Measurements from ENCODE around the gene HORMAD2. TPM values are rescaled to one million over a fixed set of nuclear protein-coding genes. Genes with fewer than 3 reads are reported as not detected.
"Not testable (repeated sequence)": the region's sequence is repeated elsewhere in the genome, so short reads cannot be mapped to it uniquely, and the experiment has no call there.

The HORMAD2 gene
- total RNA-seq, 1 donor from 2014 or later, result not detected

DNA sequence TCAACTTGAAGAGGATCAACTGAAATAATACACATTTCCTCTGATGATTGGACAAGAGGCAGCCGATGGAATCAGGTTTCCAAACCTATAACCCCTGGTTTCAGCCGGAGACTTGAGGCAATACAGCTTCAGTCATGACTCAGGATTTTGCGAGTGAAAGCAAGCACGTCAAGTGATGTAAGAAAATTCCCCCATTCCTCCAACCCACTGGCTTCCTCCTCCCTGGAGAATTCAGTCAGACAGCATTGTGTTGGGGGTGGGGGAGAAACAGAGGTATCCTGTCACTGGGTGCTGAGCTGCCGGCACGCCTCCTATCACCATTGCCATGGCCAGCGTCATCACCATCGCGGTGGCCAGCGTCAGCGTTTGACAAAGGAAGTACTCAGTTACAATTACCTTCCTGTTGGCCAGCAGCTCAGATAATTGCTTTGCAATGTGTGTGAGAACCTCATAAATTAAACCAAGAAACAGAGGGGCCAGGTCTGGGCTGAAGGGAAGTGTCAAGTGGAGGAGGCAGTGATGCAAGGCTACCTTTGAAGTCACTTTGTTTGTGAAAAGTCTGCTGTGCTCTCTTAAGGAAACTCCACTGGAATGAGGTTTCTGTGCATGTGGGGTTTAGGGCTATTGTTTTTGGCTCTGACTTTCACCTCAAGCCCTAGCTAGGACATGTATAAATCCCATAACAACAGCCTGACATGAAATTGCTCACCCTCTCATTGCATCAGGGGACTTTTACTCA lies 116.0 kb downstream of the HORMAD2 start:
- TF ChIP-seq, protein P1, sequence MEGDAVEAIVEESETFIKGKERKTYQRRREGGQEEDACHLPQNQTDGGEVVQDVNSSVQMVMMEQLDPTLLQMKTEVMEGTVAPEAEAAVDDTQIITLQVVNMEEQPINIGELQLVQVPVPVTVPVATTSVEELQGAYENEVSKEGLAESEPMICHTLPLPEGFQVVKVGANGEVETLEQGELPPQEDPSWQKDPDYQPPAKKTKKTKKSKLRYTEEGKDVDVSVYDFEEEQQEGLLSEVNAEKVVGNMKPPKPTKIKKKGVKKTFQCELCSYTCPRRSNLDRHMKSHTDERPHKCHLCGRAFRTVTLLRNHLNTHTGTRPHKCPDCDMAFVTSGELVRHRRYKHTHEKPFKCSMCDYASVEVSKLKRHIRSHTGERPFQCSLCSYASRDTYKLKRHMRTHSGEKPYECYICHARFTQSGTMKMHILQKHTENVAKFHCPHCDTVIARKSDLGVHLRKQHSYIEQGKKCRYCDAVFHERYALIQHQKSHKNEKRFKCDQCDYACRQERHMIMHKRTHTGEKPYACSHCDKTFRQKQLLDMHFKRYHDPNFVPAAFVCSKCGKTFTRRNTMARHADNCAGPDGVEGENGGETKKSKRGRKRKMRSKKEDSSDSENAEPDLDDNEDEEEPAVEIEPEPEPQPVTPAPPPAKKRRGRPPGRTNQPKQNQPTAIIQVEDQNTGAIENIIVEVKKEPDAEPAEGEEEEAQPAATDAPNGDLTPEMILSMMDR (IDR thresholded peaks at IDR 0.05), result no peak
- peak; percentile 86 for DNase-seq
- peak overlapping the region; percentile 78 for H3K27ac ChIP-seq
- ATAC-seq, result peak; percentile 86
- H3K4me1 ChIP-seq, result peaks cover 33% of the 10 kb centered on the region
- no peaks in the 10 kb centered on the region for H3K27me3 ChIP-seq
- no peaks in the 10 kb centered on the region for H3K36me3 ChIP-seq
- no peak overlapping the region for H3K4me3 ChIP-seq
- no peaks in the 10 kb centered on the region for H3K9me3 ChIP-seq
- intact Hi-C loops (cut with DNase I), result no loop called here

- TF ChIP-seq, protein P1 (IDR thresholded peaks at IDR 0.05), result no peak
- Histone ChIP-seq H3K4me1 (peaks cover 33% of the 10 kb centered on the region), H3K36me3 (no peaks in the 10 kb centered on the region), H3K27me3 (no peaks in the 10 kb centered on the region), H3K4me3 (no peak overlapping the region), H3K9me3 (no peaks in the 10 kb centered on the region), H3K27ac (peak overlapping the region; percentile 78)
- intact Hi-C loops (cut with DNase I), result no loop called here
- DNase-seq, result no peak
- no peak for ATAC-seq
Observed at GRCh38 chr22:30196880-30197336, 116.6 kb downstream of the HORMAD2 start.

- TF ChIP-seq, protein P1 (IDR thresholded peaks at IDR 0.05), result no peak
- intact Hi-C loops (cut with DNase I), result no loop called here
- Histone ChIP-seq H3K27me3 (no peaks in the 10 kb centered on the region), H3K9me3 (no peaks in the 10 kb centered on the region), H3K4me1 (peaks cover 32% of the 10 kb centered on the region), H3K27ac (peak overlapping the region; percentile 78), H3K36me3 (no peaks in the 10 kb centered on the region), H3K4me3 (no peak overlapping the region)
- DNase-seq (no peak), ATAC-seq (no peak)
Observed at GRCh38 chr22:30197389-30197788, 117.1 kb downstream of the HORMAD2 start.

DNA sequence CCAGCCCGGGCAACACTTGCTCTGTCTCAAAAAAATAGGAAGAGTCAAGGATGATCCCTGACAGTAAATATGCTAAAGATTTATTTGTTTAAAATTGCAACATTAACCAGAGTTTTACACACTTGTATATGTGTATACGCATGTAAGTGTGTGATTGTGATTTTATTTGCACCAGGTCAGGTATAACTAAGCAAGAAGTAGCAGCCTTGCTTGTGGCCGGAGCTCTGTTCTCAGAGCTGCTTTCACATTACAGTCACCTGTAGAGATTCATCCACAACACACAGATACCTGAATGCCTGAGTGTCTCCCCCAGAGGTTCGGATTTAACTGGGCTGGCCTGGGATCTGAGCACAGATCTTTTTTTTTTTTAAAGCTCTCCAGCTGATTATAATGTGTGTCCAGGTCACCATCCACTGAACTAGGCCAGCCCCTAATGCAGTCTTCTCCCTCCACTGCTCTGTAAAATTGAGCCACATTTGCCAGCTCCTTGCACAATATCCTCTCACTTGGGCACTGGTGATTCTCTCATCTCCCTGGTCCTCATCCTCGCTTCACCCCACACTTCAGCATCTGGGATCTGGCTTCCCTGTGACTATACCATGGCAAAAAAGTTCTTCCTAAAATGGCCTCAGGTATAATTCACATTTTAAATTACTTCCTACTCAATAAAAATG lies 118.0 kb downstream of the HORMAD2 start:
- H3K27me3 ChIP-seq, result no peaks in the 10 kb centered on the region
- peaks cover 26% of the 10 kb centered on the region for H3K4me1 ChIP-seq
- H3K4me3 ChIP-seq, result no peak overlapping the region
- H3K27ac ChIP-seq, result no peak overlapping the region
- no peak for DNase-seq
- no peaks in the 10 kb centered on the region for H3K9me3 ChIP-seq
- TF ChIP-seq, protein P1 (IDR thresholded peaks at IDR 0.05), result no peak
- no peak for ATAC-seq
- intact Hi-C loops (cut with DNase I), result no loop called here
- no peaks in the 10 kb centered on the region for H3K36me3 ChIP-seq

GRCh38 chr22:30198921-30199320 lies 118.7 kb downstream of the HORMAD2 start:
- no peaks in the 10 kb centered on the region for H3K9me3 ChIP-seq
- H3K4me3 ChIP-seq, result no peak overlapping the region
- H3K27me3 ChIP-seq, result no peaks in the 10 kb centered on the region
- H3K36me3 ChIP-seq, result no peaks in the 10 kb centered on the region
- DNase-seq (no peak), ATAC-seq (no peak)
- peaks cover 26% of the 10 kb centered on the region for H3K4me1 ChIP-seq
- H3K27ac ChIP-seq, result no peak overlapping the region
- intact Hi-C loops (cut with DNase I), result no loop called here
- TF ChIP-seq, protein P1 (IDR thresholded peaks at IDR 0.05), result no peak

- ATAC-seq; H3K9me3 ChIP-seq; H3K27ac ChIP-seq; DNase-seq; H3K27me3 ChIP-seq; H3K36me3 ChIP-seq; intact Hi-C loops (cut with DNase I); H3K4me3 ChIP-seq: not testable (repeated sequence)
- H3K4me1 ChIP-seq, result peaks cover 31% of the 10 kb centered on the region
Observed at GRCh38 chr22:30200905-30201304, 120.6 kb downstream of the HORMAD2 start.

All from upper lobe of right lung (tissue), 1 donor.